PC-3 (cell line): Measurements from ENCODE around the gene GPBAR1.

ENCODE experiments used
- CTCF ChIP-seq: fragments of 300-600 bp; sonication (generic); conservative IDR thresholded peaks from 2 replicates; pipeline ENCODE4 v1.5.1; 2017; ENCODE audit warnings: antibody characterized with exemption, low read depth, mild to moderate bottlenecking, low read length
- EZH2phosphoT487 ChIP-seq: fragments of 300-600 bp; sonication (generic); IDR thresholded peaks from 2 replicates; pipeline ENCODE4 v1.6.1; 2018; ENCODE audit warnings: mild to moderate bottlenecking, antibody characterized with exemption, low read length, borderline replicate concordance

- TF ChIP-seq CTCF (no peak), EZH2phosphoT487 (no peak)
Measured at GRCh38 chr2:218252509-218253231, 8.1 kb upstream of the GPBAR1 start.
